ENCODE measurements around the gene RC3H2. TPM values are rescaled to one million over a fixed set of nuclear protein-coding genes. Genes with fewer than 3 reads are reported as not detected.
"Not testable (repeated sequence)": the region's sequence is repeated elsewhere in the genome, so short reads cannot be mapped to it uniquely, and the experiment has no call there.

RC3H2 gene
- total RNA-seq, 3 donors from 2014 or later, result 27.3 to 31.1 (median 28.4) TPM

GRCh38 chr9:122845116-122845515 is 60.0 kb downstream of the RC3H2 start:
- Mint-ChIP-seq H3K27me3 (ENCODE audit: low read depth) (no peaks in the 10 kb centered on the region), H3K4me3 (no peak overlapping the region), H3K9me3 (no peaks in the 10 kb centered on the region), H3K4me1 (ENCODE audit: low read depth) (peaks cover 28% of the 10 kb centered on the region), H3K36me3 (ENCODE audit: insufficient read depth) (peaks cover 12% of the 10 kb centered on the region)
- DNase-seq (no peak), ATAC-seq (no peak)

GRCh38 chr9:122844137-122844536 is 61.0 kb downstream of the RC3H2 start:
- H3K36me3 Mint-ChIP-seq (ENCODE audit: insufficient read depth), result peaks cover 7% of the 10 kb centered on the region
- DNase-seq (no peak), ATAC-seq (no peak)
- H3K9me3 Mint-ChIP-seq, result no peaks in the 10 kb centered on the region
- H3K27me3 Mint-ChIP-seq (ENCODE audit: low read depth), result no peaks in the 10 kb centered on the region
- H3K4me3 Mint-ChIP-seq, result no peak overlapping the region
- H3K4me1 Mint-ChIP-seq (ENCODE audit: low read depth), result peaks cover 25% of the 10 kb centered on the region

DNA sequence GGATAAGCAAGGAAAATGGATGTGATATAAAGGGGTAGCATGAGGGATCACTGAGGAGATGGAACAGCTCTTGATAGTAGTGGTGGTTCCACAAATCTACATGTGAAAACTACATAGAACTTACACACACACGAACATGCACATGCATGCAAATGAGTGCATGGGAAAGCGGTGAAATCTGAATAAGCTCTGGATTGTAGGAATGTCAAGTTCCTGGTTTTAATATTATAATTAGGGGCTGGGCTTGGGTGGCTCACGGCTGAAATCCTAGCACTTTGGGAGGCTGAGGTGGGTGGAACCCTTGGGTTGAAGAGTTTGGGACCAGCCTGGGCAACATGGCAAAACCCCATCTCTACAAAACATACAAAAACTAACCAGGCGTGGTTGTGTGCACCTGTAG is 63.7 kb downstream of the RC3H2 start:
- Mint-ChIP-seq H3K36me3 (ENCODE audit: insufficient read depth) (peaks cover 2% of the 10 kb centered on the region), H3K9me3 (no peaks in the 10 kb centered on the region), H3K27me3 (ENCODE audit: low read depth) (no peaks in the 10 kb centered on the region), H3K4me1 (ENCODE audit: low read depth) (peaks cover 13% of the 10 kb centered on the region), H3K4me3 (no peak overlapping the region)
- ATAC-seq, result no peak
- DNase-seq, result no peak

GRCh38 chr9:122838441-122838840 is 66.7 kb downstream of the RC3H2 start:
- not testable (repeated sequence) for ATAC-seq; H3K4me3 Mint-ChIP-seq; H3K36me3 Mint-ChIP-seq (ENCODE audit: insufficient read depth); H3K27me3 Mint-ChIP-seq (ENCODE audit: low read depth); H3K9me3 Mint-ChIP-seq; DNase-seq
- peaks cover 12% of the 10 kb centered on the region for H3K4me1 Mint-ChIP-seq (ENCODE audit: low read depth)

DNA sequence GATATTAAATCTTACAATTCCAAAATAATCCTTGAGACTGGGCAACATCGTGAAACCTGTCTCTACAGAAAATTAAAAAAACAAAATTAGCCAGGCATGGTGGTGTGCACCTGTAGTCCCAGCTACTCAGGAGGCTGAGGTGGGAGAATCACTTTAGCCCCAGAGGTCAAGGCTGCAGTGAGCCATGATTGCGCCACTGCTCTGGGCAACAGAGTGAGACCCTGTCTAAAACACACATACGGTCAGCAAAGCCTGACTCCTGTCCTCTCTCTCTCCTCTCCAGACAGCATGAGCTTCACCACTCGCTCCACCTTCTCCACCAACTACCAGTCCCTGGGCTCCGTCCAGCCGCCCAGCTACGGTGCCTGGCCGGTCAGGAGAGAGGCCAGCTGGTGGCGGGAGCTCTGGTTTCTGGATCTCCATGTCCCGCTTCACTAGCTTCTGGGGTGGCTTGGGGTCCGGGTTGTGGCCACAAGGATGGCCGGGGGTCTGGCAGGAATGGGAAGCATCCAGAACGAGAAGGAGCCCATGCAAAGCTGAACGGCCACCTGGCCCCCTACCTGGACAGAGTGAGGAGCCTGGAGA is 67.8 kb downstream of the RC3H2 start:
- H3K36me3 Mint-ChIP-seq (ENCODE audit: insufficient read depth), result no peaks in the 10 kb centered on the region
- no peak for ATAC-seq

GRCh38 chr9:122835313-122835731 is 69.8 kb downstream of the RC3H2 start:
- DNase-seq (no peak), ATAC-seq (peak; percentile 58 to 67)
- no peaks in the 10 kb centered on the region for H3K27me3 Mint-ChIP-seq (ENCODE audit: low read depth)

More for the DNA sequence above, 67.8 kb downstream of the RC3H2 start:
- no peak for DNase-seq
- H3K27me3 Mint-ChIP-seq (ENCODE audit: low read depth), result no peaks in the 10 kb centered on the region
- H3K9me3 Mint-ChIP-seq, result no peaks in the 10 kb centered on the region
- peaks cover 12% of the 10 kb centered on the region for H3K4me1 Mint-ChIP-seq (ENCODE audit: low read depth)
- no peak overlapping the region for H3K4me3 Mint-ChIP-seq

DNA sequence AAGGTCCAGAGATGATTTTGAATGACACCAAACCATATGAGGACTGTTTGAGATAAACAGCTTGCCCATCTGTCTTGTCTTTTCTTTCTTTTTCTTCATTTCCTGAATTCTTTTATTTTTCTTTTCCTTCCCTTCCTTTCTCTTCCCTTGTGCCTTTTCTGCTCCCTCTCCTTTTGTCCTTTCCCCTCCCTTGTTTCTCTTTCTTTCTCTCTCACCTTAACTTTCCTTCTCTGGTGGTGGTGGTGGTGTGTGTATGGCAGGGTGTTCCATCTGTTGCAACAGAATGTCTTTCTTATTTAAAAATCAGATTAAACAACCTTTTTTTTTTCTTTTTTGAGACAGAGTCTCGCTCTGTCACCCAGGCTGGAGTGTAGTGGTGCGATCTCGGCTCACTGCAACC is 73.0 kb downstream of the RC3H2 start:
- Mint-ChIP-seq H3K27me3 (ENCODE audit: low read depth) (no peaks in the 10 kb centered on the region), H3K4me3 (peak overlapping the region; percentile 41), H3K4me1 (ENCODE audit: low read depth) (peaks cover 17% of the 10 kb centered on the region), H3K9me3 (no peaks in the 10 kb centered on the region), H3K36me3 (ENCODE audit: insufficient read depth) (no peaks in the 10 kb centered on the region)
- DNase-seq (no peak), ATAC-seq (no peak)

More at GRCh38 chr9:122835313-122835731, 69.8 kb downstream of the RC3H2 start:
- H3K4me3 Mint-ChIP-seq, result peak overlapping the region; percentile 50
- no peaks in the 10 kb centered on the region for H3K9me3 Mint-ChIP-seq
- peaks cover 14% of the 10 kb centered on the region for H3K4me1 Mint-ChIP-seq (ENCODE audit: low read depth)
- no peaks in the 10 kb centered on the region for H3K36me3 Mint-ChIP-seq (ENCODE audit: insufficient read depth)

DNA sequence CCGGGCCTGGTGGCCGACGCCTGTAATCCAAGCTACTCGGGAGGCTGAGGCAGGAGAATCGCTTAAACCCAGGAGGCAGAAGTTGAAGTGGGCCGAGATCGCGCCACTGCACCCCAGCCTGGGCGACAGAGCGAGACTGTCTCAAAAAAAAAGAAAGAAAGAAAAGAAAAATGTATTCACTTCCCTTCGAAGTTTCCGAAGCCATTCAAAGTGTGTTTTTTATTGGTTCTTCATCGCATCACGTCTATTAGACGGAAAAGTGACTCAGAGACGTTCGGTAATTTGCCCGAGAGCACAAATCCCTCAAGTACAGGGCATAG is 76.2 kb downstream of the RC3H2 start:
- not testable (repeated sequence) for ATAC-seq; H3K36me3 Mint-ChIP-seq (ENCODE audit: insufficient read depth); DNase-seq; H3K9me3 Mint-ChIP-seq; H3K27me3 Mint-ChIP-seq (ENCODE audit: low read depth)
- peaks cover 33% of the 10 kb centered on the region for H3K4me1 Mint-ChIP-seq (ENCODE audit: low read depth)
- H3K4me3 Mint-ChIP-seq, result peak overlapping the region; percentile 98

DNA sequence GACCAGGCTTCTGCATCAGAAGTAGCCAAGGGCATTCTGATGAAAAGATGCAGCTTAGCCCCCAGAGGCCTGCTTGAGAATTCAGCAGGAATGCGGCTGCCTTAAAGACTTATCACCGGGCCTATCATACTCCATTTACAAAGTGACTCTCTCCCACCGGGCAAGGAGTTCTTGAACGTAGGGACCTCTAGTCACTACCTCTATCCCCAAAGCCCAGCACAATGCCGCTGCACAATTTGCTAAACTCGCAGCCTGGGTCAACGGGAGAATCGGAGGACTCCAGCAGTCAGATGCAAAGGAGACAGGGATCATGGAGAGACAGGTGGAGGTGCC is 77.4 kb downstream of the RC3H2 start:
- H3K27me3 Mint-ChIP-seq (ENCODE audit: low read depth), result no peaks in the 10 kb centered on the region
- no peak for DNase-seq
- peaks cover 37% of the 10 kb centered on the region for H3K4me1 Mint-ChIP-seq (ENCODE audit: low read depth)
- peaks cover 11% of the 10 kb centered on the region for H3K36me3 Mint-ChIP-seq (ENCODE audit: insufficient read depth)
- H3K4me3 Mint-ChIP-seq, result peak overlapping the region; percentile 98
- H3K9me3 Mint-ChIP-seq, result no peaks in the 10 kb centered on the region
- peak; percentile 2 to 6 for ATAC-seq

GRCh38 chr9:122822938-122823337 is 82.2 kb downstream of the RC3H2 start:
- peaks cover 57% of the 10 kb centered on the region for H3K4me1 Mint-ChIP-seq (ENCODE audit: low read depth)
- no peaks in the 10 kb centered on the region for H3K9me3 Mint-ChIP-seq
- DNase-seq (no peak), ATAC-seq (no peak)
- H3K4me3 Mint-ChIP-seq, result no peak overlapping the region
- peaks cover 22% of the 10 kb centered on the region for H3K36me3 Mint-ChIP-seq (ENCODE audit: insufficient read depth)
- no peaks in the 10 kb centered on the region for H3K27me3 Mint-ChIP-seq (ENCODE audit: low read depth)

GRCh38 chr9:122822056-122822455 is 83.1 kb downstream of the RC3H2 start:
- ATAC-seq (no peak), DNase-seq (no peak)
- Mint-ChIP-seq H3K4me1 (ENCODE audit: low read depth) (peaks cover 53% of the 10 kb centered on the region), H3K9me3 (no peaks in the 10 kb centered on the region), H3K27me3 (ENCODE audit: low read depth) (no peaks in the 10 kb centered on the region), H3K36me3 (ENCODE audit: insufficient read depth) (peaks cover 22% of the 10 kb centered on the region), H3K4me3 (no peak overlapping the region)

GRCh38 chr9:122821278-122821943 is 83.7 kb downstream of the RC3H2 start:
- no peaks in the 10 kb centered on the region for H3K27me3 Mint-ChIP-seq (ENCODE audit: low read depth)
- H3K4me1 Mint-ChIP-seq (ENCODE audit: low read depth), result peaks cover 52% of the 10 kb centered on the region
- ATAC-seq, result no peak
- H3K9me3 Mint-ChIP-seq, result no peaks in the 10 kb centered on the region
- no peak overlapping the region for H3K4me3 Mint-ChIP-seq
- H3K36me3 Mint-ChIP-seq (ENCODE audit: insufficient read depth), result peaks cover 19% of the 10 kb centered on the region
- no peak for DNase-seq

GRCh38 chr9:122820490-122820845 is 84.7 kb downstream of the RC3H2 start:
- ATAC-seq (no peak), DNase-seq (no peak)
- Mint-ChIP-seq H3K9me3 (no peaks in the 10 kb centered on the region), H3K4me3 (no peak overlapping the region), H3K36me3 (ENCODE audit: insufficient read depth) (peaks cover 18% of the 10 kb centered on the region), H3K4me1 (ENCODE audit: low read depth) (peaks cover 53% of the 10 kb centered on the region), H3K27me3 (ENCODE audit: low read depth) (no peaks in the 10 kb centered on the region)

DNA sequence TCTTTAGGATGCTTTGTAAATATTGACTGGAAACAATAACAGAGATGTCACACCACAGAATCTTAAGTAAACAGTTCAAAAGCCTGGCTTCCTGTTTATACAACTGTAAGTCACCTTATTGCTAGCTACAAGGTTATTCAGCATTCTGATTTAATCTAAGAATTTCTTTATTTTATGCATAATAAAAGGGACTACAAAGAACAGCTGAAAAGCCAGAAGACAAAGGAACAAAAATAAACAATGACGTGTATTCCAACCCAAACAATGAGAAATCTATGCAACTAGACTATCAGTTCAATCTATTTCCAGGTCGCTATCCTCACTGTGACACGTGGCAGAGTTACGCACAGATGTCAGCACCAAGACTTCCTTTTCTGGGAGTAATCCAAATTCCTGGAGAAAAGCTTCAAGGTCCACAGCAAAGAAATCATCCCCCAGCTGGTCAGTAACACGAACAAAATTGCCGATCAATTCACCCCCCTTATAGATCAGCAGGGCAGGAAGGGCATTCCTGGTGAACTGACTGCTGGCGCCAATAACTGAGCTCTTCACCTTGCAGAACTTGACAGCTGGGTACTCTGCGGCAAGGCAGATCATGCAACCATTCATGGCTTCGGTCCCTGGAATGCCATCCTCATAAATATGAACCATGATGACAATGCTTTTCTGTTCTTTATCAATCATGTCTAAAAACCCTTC is 85.2 kb downstream of the RC3H2 start:
- Mint-ChIP-seq H3K4me1 (ENCODE audit: low read depth) (peaks cover 53% of the 10 kb centered on the region), H3K36me3 (ENCODE audit: insufficient read depth) (peaks cover 20% of the 10 kb centered on the region), H3K9me3 (no peaks in the 10 kb centered on the region), H3K27me3 (ENCODE audit: low read depth) (no peaks in the 10 kb centered on the region), H3K4me3 (no peak overlapping the region)
- DNase-seq (no peak), ATAC-seq (no peak)

DNA sequence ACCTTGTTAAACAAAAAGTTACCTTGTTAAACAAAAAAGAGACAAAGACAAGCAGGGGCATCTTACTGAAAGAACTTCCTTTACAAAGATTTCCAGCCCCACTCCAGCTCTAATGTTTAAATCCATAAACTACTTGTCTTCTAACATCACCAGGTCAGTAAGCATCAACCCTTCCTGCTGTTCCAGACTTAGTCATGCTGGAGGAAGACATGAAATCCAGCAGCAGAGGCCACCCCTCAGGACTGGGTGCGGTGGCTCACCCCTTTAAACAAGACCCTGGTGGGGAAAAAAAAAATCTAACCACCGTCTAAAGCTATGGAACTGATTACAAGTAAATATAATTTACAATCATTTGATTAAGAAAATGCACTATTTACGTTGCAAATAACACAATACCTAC is 85.8 kb downstream of the RC3H2 start:
- H3K9me3 Mint-ChIP-seq, result no peaks in the 10 kb centered on the region
- H3K27me3 Mint-ChIP-seq (ENCODE audit: low read depth), result no peaks in the 10 kb centered on the region
- H3K4me3 Mint-ChIP-seq, result no peak overlapping the region
- DNase-seq, result no peak
- peaks cover 53% of the 10 kb centered on the region for H3K4me1 Mint-ChIP-seq (ENCODE audit: low read depth)
- peaks cover 18% of the 10 kb centered on the region for H3K36me3 Mint-ChIP-seq (ENCODE audit: insufficient read depth)
- no peak for ATAC-seq

Measured in activated T-cell treated with anti-CD3 and anti-CD28 coated beads, Interleukin-2, amount 50 U/mL, for 4 hours (primary cell).